ENCODE measurements around the gene TMEM233.

The TMEM233 gene

GRCh38 chr12:119681728-119682638 is 88.4 kb downstream of the TMEM233 start:
- no peak for DNase-seq (ENCODE audit: low read depth in 2 of 2)

GRCh38 chr12:119682639-119683252 is 89.2 kb downstream of the TMEM233 start:
- no peak for DNase-seq (ENCODE audit: low read depth in 2 of 2)

DNA sequence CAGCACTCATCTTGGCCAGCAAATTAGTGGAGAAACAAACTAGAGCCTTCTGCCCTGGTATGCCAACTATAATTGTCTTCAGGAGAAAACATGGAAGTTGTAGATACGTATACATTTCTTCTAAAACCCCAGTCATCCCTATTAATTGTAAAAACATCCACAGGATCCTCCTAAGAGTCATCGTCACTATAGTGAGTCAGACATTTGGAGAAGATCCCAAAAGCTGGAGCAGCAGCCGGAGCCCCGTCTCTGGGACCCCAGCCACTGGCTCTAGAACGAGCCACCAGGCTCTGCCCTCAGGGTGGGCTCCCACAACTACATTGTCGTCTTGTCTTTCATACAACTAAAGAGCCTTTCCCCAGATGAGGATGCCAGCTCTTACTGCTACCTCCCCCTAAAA is 89.8 kb downstream of the TMEM233 start:
- DNase-seq (ENCODE audit: low read depth in 2 of 2): no peak

GRCh38 chr12:119683816-119684215 is 90.2 kb downstream of the TMEM233 start:
- no peak for DNase-seq (ENCODE audit: low read depth in 2 of 2)

GRCh38 chr12:119684711-119685369 is 91.3 kb downstream of the TMEM233 start:
- no peak for DNase-seq (ENCODE audit: low read depth in 2 of 2)

DNA sequence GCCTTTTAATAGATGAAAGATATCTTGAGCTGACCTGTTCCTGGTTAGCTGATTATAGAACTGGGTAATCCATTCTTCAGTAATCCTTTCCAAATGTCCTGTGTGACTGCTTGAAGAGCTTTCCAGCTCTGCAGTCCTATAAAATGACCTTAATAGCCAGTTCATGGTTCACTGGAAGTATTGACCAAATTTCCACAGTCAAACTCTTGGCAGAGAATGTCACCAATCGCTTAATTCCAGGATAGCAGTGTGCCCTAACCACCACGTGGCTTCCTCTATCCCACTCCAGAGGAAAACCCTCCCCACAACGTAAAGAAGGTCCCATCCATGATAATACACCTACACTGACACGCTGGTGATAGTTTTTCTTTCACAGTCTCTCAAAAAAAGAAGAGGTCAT is 91.8 kb downstream of the TMEM233 start:
- no peak for DNase-seq (ENCODE audit: low read depth in 2 of 2)

GRCh38 chr12:119686355-119686754 is 92.8 kb downstream of the TMEM233 start:
- DNase-seq (ENCODE audit: low read depth in 2 of 2): no peak

- no peak for DNase-seq (ENCODE audit: low read depth in 2 of 2)
Observed at GRCh38 chr12:119686776-119687175, 93.2 kb downstream of the TMEM233 start.

- DNase-seq (ENCODE audit: low read depth in 2 of 2): no peak
Observed at GRCh38 chr12:119687406-119687805, 93.8 kb downstream of the TMEM233 start.

DNA sequence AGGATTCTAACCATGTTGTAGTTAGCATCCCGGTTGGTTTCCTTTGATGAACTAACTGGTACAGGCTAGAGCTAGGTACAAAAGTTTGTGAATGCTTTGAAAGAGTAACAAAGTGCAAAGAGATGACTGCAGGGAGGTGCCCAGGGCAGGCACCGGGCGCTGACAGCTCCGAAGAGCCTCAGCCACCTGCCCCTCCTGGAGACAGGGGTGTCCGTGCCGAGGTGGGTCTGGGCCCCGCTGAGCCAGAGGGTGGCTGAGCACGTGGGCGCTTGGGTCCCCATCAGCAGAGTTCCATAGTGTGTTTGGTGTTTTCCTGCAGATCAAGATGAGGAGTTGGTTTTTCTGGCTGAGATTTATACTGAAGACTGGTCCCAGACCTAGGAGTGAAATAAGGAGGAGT is 94.3 kb downstream of the TMEM233 start:
- DNase-seq (ENCODE audit: low read depth in 2 of 2): no peak

DNA sequence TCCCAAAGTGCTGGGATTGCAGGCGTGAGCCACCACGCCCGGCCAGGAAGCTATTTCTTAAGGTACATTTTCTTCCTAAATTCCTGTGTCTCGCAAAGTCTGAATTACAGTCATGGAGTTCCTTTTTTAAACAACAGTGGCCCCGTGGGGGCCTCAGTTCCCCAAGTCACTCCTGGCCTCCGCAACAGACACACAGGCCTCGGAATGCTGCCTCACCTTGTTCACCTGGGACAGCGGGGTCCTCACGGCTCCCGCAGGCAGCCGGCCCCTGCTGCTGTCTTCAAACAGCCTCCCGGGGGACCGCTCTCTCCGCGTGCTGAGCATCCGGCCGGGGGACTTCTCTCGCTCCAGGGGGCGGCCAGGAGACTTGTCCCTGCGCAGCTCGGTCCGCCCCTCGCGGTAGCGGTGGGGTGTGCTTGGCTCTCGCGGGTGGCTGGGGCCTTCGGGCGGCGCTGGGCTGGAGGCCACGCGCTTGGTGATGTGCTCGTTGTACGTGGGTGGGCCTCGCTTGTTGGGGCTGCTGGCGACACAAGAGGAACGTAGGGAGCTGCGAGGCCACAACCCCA is 96.4 kb downstream of the TMEM233 start:
- no peak for DNase-seq (ENCODE audit: low read depth in 2 of 2)

GRCh38 chr12:119691202-119691810 is 97.7 kb downstream of the TMEM233 start:
- no peak for DNase-seq (ENCODE audit: low read depth in 2 of 2)

- DNase-seq (ENCODE audit: low read depth in 2 of 2): no peak
Observed at GRCh38 chr12:119692410-119692809, 98.8 kb downstream of the TMEM233 start.
